ENCODE results near the gene ZNF490.

ZNF490 gene

DNA sequence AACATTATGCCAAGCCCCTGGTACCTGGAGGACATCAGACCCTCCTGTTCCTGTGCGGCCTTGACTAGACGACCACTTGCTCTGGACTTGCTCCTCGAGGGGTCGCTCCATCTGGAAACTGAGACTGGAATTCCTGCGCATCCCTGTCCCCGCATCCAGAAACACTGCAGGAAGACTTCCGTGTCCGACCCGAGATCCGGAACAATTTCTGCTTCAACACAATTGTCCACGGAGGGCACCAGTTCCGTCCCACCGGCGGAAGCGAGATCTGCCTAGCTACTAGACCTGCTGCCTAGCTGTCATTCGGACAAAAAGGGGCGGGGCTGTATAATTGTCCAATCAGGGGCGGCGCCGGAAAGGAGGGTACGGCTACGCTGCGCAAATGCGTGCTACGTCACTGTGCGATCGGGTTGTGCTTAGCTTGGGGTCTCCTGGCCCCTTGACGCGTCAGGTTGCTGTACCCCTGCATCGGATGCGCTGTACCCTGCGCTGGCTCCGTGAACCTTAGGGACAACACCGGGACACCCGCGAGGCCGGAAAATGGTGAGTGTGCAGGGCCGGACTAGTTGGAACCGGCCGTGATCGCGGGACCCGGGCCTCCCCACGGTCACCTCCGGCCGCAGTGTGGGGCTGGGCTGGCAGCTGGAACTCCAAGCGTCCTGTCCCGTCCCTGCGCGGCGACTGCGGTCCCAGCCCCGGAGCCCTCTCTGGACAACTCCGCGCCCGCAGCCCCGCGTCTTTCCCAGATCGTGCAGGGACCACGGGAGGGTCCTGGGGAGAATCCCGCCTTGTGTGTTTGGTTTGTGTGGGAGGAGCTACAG is at the start of gene ZNF490, which contains the start of gene ZNF791:
ZNF490 (minus strand) TSS at position 274 of the 821 bp plus-strand sequence; CDS start at position 141, 133 bp downstream.
ZNF791 (plus strand) TSS at position 381 of the 821 bp plus-strand sequence; CDS start at position 541, 160 bp downstream.
- H3K36me3 ChIP-seq (ENCODE audit: control insufficient read depth in 2 of 2, insufficient read depth in 2 of 2, low read length in 2 of 2) = peaks cover 12 to 16% of the 10 kb centered on the region in 2 donors
- peak within 1 kb of the TSS; percentile 98 for H3K27ac ChIP-seq (ENCODE audit: low read length)
- H3K9ac ChIP-seq (ENCODE audit: low read length in 2 of 2) = peak within 1 kb of the TSS; percentile 93 to 99
- H3K9me3 ChIP-seq (ENCODE audit: control insufficient read depth in 2 of 2, low read length in 2 of 2) = no peaks in the 10 kb centered on the region
- H3K27me3 ChIP-seq (ENCODE audit: control insufficient read depth in 1 of 2, insufficient read depth in 2 of 2, low read length in 2 of 2) = no peaks in the 10 kb centered on the region
- peaks cover 16% of the 10 kb centered on the region for H3K4me1 ChIP-seq (ENCODE audit: control insufficient read depth, insufficient read depth, low read length)
- peak within 1 kb of the TSS; percentile 94 to 100 for H3K4me3 ChIP-seq (ENCODE audit: low read length in 2 of 2)

DNA sequence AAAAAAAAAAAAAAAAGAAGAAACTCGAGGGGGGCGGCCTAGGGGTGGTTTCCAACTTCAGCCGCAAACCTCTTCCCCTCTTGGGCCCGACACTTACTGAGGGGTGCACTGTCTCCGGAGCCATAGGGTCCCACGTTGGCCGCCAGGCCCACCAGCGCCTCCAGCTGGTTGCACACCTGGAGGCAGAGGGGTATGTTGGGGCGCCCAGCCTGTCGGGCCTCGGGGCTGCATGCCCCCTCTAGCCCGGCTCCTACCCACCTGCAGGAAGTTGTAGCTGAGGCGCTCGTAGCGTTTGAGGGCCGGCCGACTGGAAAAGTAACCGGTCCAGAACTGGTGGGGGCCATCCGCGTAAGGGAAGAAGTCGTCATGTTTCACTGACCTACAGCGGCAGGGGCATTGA is 47.4 kb upstream of the ZNF490 start:
- no peak overlapping the region for H3K4me3 ChIP-seq (ENCODE audit: low read length in 2 of 2)
- H3K9ac ChIP-seq (ENCODE audit: low read length in 2 of 2) = no peak overlapping the region
- no peaks in the 10 kb centered on the region for H3K27me3 ChIP-seq (ENCODE audit: control insufficient read depth in 1 of 2, insufficient read depth in 2 of 2, low read length in 2 of 2)
- H3K9me3 ChIP-seq (ENCODE audit: control insufficient read depth in 2 of 2, low read length in 2 of 2) = no peaks in the 10 kb centered on the region
- peaks cover 18 to 33% of the 10 kb centered on the region in 2 donors for H3K36me3 ChIP-seq (ENCODE audit: control insufficient read depth in 2 of 2, insufficient read depth in 2 of 2, low read length in 2 of 2)
- H3K4me1 ChIP-seq (ENCODE audit: control insufficient read depth, insufficient read depth, low read length) = no peaks in the 10 kb centered on the region
- H3K27ac ChIP-seq (ENCODE audit: low read length) = no peak overlapping the region

DNA sequence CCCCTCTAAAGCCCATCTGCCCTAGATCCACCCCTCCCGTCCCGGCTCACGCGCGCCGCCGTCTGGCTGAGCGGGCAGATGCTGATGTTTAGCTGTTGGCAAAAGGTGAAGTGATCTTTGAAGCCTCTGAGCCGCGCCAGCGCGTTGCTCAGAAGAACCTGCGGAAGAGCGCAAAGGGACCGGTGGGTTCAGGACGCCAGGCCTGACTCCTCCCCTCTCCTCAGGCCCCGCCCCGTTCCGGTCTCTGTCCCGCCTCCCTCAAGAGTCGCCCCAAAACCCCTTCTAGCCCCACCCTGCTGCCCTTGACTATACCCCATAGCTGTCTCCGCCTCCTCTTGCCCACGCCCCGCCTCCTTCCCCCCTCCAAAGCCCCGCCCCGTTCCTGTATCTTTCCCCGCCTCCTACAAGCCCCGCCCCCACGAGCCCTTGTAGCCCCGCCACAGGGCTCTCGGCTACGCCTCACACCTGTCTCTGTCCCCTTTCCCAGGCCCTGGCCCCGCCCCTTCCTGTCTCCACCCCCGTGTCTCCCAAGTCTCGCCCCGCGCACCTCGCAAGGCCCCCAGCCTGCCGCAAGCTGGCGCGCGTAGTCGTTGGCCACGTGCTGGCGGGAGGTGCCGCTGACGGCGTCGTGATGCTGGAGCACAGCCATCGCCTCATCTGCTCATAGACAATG is 46.4 kb upstream of the ZNF490 start:
- Histone ChIP-seq H3K9me3 (ENCODE audit: control insufficient read depth in 2 of 2, low read length in 2 of 2) (no peaks in the 10 kb centered on the region), H3K4me3 (ENCODE audit: low read length in 2 of 2) (no peak overlapping the region), H3K27me3 (ENCODE audit: control insufficient read depth in 1 of 2, insufficient read depth in 2 of 2, low read length in 2 of 2) (no peaks in the 10 kb centered on the region), H3K36me3 (ENCODE audit: control insufficient read depth in 2 of 2, insufficient read depth in 2 of 2, low read length in 2 of 2) (peaks cover 18 to 35% of the 10 kb centered on the region in 2 donors), H3K4me1 (ENCODE audit: control insufficient read depth, insufficient read depth, low read length) (no peaks in the 10 kb centered on the region), H3K27ac (ENCODE audit: low read length) (no peak overlapping the region), H3K9ac (ENCODE audit: low read length in 2 of 2) (no peak overlapping the region)

DNA sequence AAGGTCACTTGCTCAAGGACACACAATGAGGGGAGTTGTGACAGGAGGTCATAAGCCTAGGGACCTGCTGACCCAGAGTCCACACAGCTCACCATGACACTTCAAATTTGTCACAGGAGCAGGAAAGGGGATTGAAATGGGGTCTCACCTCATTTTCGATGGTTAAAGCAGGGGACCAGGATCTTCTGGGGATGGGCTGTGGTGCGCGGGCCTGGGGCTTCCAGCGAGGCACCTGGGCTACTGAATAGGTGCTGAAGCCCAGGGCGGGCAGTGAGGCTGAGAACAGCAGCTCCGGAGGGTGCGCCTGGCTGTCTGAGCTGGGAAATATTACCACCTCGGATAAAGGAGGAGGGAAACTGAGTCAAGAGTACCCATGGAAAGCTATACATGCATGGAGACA is 44.9 kb upstream of the ZNF490 start:
- Histone ChIP-seq H3K27ac (ENCODE audit: low read length) (no peak overlapping the region), H3K9ac (ENCODE audit: low read length in 2 of 2) (no peak overlapping the region), H3K9me3 (ENCODE audit: control insufficient read depth in 2 of 2, low read length in 2 of 2) (no peaks in the 10 kb centered on the region), H3K27me3 (ENCODE audit: control insufficient read depth in 1 of 2, insufficient read depth in 2 of 2, low read length in 2 of 2) (no peaks in the 10 kb centered on the region), H3K4me3 (ENCODE audit: low read length in 2 of 2) (no peak overlapping the region), H3K4me1 (ENCODE audit: control insufficient read depth, insufficient read depth, low read length) (no peaks in the 10 kb centered on the region), H3K36me3 (ENCODE audit: control insufficient read depth in 2 of 2, insufficient read depth in 2 of 2, low read length in 2 of 2) (peaks cover 17 to 29% of the 10 kb centered on the region in 2 donors)

DNA sequence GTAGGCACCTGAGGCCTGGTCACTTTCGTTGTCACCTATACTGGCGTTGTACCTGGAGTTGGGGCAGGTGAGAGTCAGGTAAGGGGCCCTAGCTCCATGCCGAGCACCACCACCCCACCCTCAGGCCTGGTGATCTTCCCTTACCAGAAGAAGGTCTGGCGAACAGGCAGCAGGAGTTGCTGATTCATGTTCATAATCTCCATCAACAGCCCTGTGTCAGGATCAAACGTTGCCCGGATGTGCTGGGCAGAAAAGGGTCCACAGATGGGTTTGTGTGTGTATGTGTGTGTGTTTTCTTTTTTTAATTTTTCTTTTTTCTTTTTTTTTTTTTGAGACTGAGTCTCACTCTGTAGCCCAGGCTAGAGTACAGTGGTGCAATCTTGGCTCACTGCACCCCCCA is 41.6 kb upstream of the ZNF490 start:
- H3K4me1 ChIP-seq (ENCODE audit: control insufficient read depth, insufficient read depth, low read length) = peaks cover 10% of the 10 kb centered on the region
- no peak overlapping the region for H3K4me3 ChIP-seq (ENCODE audit: low read length in 2 of 2)
- H3K9ac ChIP-seq (ENCODE audit: low read length in 2 of 2) = no peak overlapping the region
- peaks cover 14 to 21% of the 10 kb centered on the region in 2 donors for H3K36me3 ChIP-seq (ENCODE audit: control insufficient read depth in 2 of 2, insufficient read depth in 2 of 2, low read length in 2 of 2)
- H3K27me3 ChIP-seq (ENCODE audit: control insufficient read depth in 1 of 2, insufficient read depth in 2 of 2, low read length in 2 of 2) = no peaks in the 10 kb centered on the region
- no peaks in the 10 kb centered on the region for H3K9me3 ChIP-seq (ENCODE audit: control insufficient read depth in 2 of 2, low read length in 2 of 2)
- H3K27ac ChIP-seq (ENCODE audit: low read length) = no peak overlapping the region

DNA sequence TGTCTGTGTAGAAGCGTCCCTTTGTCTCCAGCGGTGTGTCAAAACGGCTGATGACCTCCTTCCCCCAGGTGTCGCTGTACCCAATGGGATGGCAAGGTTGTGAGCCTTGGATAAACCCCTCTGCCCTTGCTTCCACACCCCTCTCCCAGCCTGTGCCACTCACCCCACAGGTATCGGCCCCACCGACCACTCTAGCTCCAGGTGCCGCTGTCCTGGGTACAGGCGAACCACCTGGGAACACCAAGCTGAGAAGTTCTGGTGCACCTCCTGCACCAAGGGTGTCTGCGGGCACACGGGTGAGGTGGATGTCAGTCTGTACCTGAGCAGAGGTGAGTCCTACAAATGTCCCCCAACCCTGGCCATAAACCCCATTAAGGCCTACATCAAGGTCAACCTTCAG is 39.3 kb upstream of the ZNF490 start:
- Histone ChIP-seq H3K27me3 (ENCODE audit: control insufficient read depth in 1 of 2, insufficient read depth in 2 of 2, low read length in 2 of 2) (no peaks in the 10 kb centered on the region), H3K9ac (ENCODE audit: low read length in 2 of 2) (no peak overlapping the region), H3K4me1 (ENCODE audit: control insufficient read depth, insufficient read depth, low read length) (peaks cover 10% of the 10 kb centered on the region), H3K4me3 (ENCODE audit: low read length in 2 of 2) (no peak overlapping the region), H3K9me3 (ENCODE audit: control insufficient read depth in 2 of 2, low read length in 2 of 2) (no peaks in the 10 kb centered on the region), H3K36me3 (ENCODE audit: control insufficient read depth in 2 of 2, insufficient read depth in 2 of 2, low read length in 2 of 2) (peaks cover 3 to 5% of the 10 kb centered on the region in 2 donors), H3K27ac (ENCODE audit: low read length) (no peak overlapping the region)

DNA sequence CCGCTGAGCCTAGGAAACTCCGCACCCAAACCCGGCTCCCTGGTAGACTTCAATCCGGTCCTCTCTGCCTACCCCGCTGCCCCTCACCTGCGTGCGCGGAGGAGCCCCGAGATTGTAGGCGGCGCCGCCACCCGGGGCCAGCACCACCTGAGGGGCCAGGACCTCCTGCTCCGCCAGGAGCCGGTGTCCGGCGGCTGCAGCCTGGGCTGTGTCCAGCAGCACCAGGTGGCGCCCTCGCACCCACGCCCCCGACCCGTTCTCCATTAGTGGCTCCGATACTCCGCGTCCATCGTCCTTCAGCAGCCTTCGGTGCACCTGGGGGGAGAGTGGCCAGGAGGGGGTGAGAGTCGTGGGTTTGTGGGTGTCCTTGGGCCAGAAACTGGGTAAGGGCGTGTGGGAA is 37.5 kb upstream of the ZNF490 start:
- Histone ChIP-seq H3K9ac (ENCODE audit: low read length in 2 of 2) (no peak overlapping the region), H3K4me3 (ENCODE audit: low read length in 2 of 2) (peak overlapping the region; percentile 9 to 66), H3K9me3 (ENCODE audit: control insufficient read depth in 2 of 2, low read length in 2 of 2) (no peaks in the 10 kb centered on the region), H3K27ac (ENCODE audit: low read length) (no peak overlapping the region), H3K27me3 (ENCODE audit: control insufficient read depth in 1 of 2, insufficient read depth in 2 of 2, low read length in 2 of 2) (no peaks in the 10 kb centered on the region), H3K4me1 (ENCODE audit: control insufficient read depth, insufficient read depth, low read length) (peaks cover 10% of the 10 kb centered on the region), H3K36me3 (ENCODE audit: control insufficient read depth in 2 of 2, insufficient read depth in 2 of 2, low read length in 2 of 2) (peaks cover 2 to 3% of the 10 kb centered on the region in 2 donors)

DNA sequence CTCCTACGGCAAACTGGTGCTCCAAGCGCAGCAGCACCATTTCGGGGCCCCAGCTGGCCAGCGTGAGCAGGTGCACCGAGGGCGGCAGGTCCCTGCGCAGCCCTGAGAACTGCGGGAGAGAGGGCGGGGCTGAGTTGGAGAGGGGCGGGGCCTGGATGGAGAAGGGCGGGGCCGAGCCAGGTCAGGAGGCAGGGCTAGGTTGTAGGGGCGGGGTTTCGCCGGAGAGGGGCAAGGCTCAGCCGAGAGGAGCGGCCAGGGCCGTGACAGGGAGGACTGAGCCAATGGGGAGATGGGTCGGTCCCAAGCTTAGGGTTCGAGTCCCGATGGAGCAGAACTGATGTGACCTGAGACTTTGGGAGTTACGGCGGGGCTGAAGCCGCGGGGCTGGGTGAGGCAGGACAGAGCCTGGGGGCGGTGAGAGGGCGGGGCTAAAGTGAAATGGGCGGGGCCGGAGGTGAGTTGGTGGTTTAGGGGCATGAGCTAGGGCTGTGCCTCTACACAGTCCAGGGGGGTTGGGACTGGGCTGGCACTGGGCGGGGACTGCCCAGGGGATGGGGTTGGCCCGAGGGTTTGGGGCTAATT is 37.0 kb upstream of the ZNF490 start:
- Histone ChIP-seq H3K4me3 (ENCODE audit: low read length in 2 of 2) (peak overlapping the region; percentile 9 to 66), H3K27ac (ENCODE audit: low read length) (no peak overlapping the region), H3K9ac (ENCODE audit: low read length in 2 of 2) (no peak overlapping the region), H3K36me3 (ENCODE audit: control insufficient read depth in 2 of 2, insufficient read depth in 2 of 2, low read length in 2 of 2) (peaks cover 2 to 3% of the 10 kb centered on the region in 2 donors), H3K4me1 (ENCODE audit: control insufficient read depth, insufficient read depth, low read length) (peaks cover 10% of the 10 kb centered on the region), H3K9me3 (ENCODE audit: control insufficient read depth in 2 of 2, low read length in 2 of 2) (no peaks in the 10 kb centered on the region), H3K27me3 (ENCODE audit: control insufficient read depth in 1 of 2, insufficient read depth in 2 of 2, low read length in 2 of 2) (no peaks in the 10 kb centered on the region)

DNA sequence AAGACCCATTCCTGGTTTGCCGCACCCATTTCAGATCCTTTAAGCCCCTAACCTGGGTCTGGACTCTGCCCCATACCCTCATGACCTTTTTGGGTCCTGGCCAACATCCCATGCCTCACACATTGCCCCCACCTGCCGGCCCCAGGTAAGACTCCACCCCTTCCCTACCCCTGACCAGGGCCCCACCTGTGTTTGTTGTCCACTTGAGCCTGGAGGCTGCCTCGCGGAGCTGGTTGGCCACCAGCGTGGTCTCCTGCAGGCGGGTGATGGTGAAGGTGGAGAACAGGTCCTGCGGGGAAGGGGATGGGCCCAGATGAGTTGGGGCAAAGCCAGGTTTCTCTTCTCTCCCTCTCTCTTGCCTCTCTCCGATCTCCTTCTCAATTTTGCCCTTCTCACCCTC is 36.4 kb upstream of the ZNF490 start:
- Histone ChIP-seq H3K4me1 (ENCODE audit: control insufficient read depth, insufficient read depth, low read length) (peaks cover 10% of the 10 kb centered on the region), H3K9ac (ENCODE audit: low read length in 2 of 2) (no peak overlapping the region), H3K27me3 (ENCODE audit: control insufficient read depth in 1 of 2, insufficient read depth in 2 of 2, low read length in 2 of 2) (no peaks in the 10 kb centered on the region), H3K36me3 (ENCODE audit: control insufficient read depth in 2 of 2, insufficient read depth in 2 of 2, low read length in 2 of 2) (peaks cover 0 to 3% of the 10 kb centered on the region in 2 donors), H3K4me3 (ENCODE audit: low read length in 2 of 2) (peak overlapping the region; percentile 9 to 44), H3K9me3 (ENCODE audit: control insufficient read depth in 2 of 2, low read length in 2 of 2) (no peaks in the 10 kb centered on the region), H3K27ac (ENCODE audit: low read length) (no peak overlapping the region)

DNA sequence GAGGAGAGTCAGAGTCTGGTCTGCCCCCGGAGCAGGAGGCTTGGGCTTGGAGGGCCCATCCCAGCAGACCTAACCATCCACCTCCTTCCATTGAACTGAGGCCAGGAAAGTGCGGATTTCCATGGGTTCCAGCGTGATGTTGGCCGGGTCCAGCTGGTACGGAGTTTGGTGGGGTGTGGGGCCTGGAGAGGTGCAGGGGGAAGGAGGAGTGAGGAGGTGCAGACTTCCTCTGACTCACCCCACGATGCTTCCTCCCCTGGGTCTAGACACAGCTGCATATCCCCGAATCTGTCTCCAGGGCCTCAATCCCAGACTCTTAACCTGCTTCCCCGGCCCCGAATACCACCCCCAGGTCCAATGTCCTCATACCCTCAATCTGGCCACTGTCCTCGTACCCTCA is 35.9 kb upstream of the ZNF490 start:
- Histone ChIP-seq H3K4me3 (ENCODE audit: low read length in 2 of 2) (no peak overlapping the region), H3K27ac (ENCODE audit: low read length) (no peak overlapping the region), H3K27me3 (ENCODE audit: control insufficient read depth in 1 of 2, insufficient read depth in 2 of 2, low read length in 2 of 2) (no peaks in the 10 kb centered on the region), H3K9me3 (ENCODE audit: control insufficient read depth in 2 of 2, low read length in 2 of 2) (no peaks in the 10 kb centered on the region), H3K4me1 (ENCODE audit: control insufficient read depth, insufficient read depth, low read length) (peaks cover 10% of the 10 kb centered on the region), H3K9ac (ENCODE audit: low read length in 2 of 2) (no peak overlapping the region), H3K36me3 (ENCODE audit: control insufficient read depth in 2 of 2, insufficient read depth in 2 of 2, low read length in 2 of 2) (peaks cover 0 to under 1% of the 10 kb centered on the region in 2 donors)
